HPDE6-E6E7 (cell line): Measurements from ENCODE around the gene ZFR2.

Experiments
- DNase-seq: peaks from one replicate; pipeline ENCODE4 v3.0.0; 2011; ENCODE audit warnings: missing footprints; ENCODE audit errors: extremely low spot score

Gene ZFR2

DNA sequence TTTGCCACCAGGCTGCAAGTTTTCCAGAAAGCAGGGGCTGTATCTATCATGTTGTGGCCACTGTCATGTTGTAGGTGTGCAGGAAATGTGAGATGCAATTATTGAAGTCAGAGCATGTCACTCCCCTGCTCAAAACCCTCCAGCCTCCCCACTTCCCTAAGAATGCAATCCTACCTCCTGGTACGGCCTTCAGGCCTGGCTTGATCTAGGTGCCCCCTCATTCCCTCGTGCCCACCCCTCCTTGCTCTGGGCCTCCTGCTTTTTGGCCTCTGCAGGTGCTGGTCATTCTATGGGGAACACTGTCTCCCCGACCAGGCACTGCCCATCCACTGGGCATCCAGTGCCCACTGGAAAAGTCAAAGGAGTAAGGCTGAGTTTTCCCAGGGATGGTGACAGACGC is 54.2 kb downstream of the ZFR2 start:
- no peak for DNase-seq

GRCh38 chr19:3813473-3814392 is 55.1 kb downstream of the ZFR2 start:
- DNase-seq = no peak

- no peak for DNase-seq
Measured at GRCh38 chr19:3810708-3811355, 58.0 kb downstream of the ZFR2 start.

- no peak for DNase-seq
Measured at GRCh38 chr19:3809881-3810707, 58.7 kb downstream of the ZFR2 start.

- no peak for DNase-seq
Measured at GRCh38 chr19:3808420-3809143, 60.3 kb downstream of the ZFR2 start.

DNA sequence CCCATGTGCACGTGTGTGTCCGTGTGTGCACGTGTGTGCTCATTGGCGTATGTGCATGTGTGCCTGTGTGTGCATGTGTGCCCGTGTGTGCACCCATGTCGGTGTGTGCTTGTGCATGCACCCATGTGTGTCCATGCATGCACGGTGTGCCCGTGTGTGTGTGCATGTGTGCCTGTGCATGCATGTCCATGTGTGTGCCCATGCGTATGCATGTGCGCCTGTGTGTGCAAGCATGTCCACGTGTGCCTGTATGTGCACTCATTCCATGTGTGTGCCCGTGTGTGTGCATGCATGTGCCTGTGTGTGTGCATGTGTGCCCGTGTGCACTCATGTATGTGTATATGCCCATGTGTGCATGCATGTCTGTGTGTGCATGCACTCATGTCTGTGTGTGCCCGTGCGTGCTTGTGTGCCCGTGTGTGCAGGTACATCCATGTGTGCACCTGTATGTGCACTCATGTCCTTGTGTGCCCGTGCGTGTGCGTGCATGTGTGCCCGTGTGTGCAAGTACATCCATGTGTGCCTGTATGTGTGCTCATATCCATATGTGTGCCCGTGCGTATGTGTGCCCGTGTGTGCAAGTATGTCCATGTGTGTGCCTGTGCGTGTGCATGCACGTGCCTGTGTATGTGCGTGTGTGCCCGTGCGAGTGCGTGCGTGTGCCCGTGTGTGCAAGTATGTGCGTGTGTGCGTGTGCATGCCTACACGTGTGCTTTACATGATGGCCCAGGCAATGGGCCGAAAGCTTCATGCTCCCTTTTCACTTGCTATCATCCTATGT is 61.1 kb downstream of the ZFR2 start:
- DNase-seq = no peak

DNA sequence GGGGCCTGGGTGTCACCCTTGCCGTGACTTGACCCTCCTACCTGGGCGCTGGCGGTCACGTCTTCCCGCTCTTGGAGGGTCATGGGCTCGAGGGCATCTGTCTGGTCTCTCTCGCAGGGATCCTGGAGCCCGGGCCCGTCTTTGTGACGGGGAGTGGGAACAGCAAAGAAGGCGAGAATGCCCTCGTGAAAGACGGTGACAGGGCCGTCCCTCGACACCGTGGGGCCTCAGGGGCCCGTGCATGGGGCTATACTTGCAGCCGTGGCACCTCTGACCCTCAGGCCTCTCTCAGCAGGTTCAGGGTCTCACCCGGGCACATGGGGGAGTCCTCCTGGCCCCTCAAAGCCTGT is 61.7 kb downstream of the ZFR2 start:
- DNase-seq = no peak

- no peak for DNase-seq
Measured at GRCh38 chr19:3805859-3806258, 63.0 kb downstream of the ZFR2 start.

- no peak for DNase-seq
Measured at GRCh38 chr19:3804429-3804828, 64.4 kb downstream of the ZFR2 start.

- DNase-seq = no peak
Measured at GRCh38 chr19:3803986-3804385, 64.9 kb downstream of the ZFR2 start.

DNA sequence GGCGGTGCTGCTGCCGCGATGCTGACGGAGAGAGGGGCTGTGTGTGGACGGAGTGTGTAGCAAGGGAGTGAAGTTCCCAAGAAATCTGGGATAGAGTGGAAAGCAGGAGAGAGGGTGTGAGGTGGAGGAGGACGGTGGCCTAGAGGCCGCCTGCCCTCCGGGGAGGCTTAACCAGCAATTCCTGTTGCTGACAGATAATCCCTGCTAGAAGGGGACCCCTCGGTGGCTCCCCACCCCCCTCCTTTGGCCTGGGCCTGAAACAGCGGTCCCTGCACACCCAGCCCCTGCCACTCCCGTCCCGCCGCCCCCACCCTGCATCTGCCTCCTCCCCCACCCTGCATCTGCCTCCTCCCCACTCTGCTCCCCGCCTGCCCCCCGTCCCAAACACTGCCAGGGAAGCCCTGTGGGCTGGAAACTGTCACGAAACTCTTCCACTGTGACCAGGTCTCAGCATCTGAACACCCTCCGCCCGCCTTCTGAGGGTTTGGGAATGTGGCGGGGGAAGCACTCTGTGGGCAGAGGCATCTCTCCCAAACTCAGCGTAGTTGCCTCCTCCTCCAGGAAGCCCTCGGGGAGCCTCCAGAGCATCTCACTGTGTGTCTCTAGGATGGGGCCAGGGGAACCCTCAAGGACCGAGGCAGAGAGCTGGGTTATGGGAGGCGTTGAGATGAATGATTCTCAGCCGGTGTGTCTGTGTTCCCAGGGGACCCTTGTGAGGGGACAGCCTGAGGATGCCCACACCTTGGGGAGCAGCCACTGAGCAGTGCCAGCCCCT is 65.5 kb downstream of the ZFR2 start:
- no peak for DNase-seq

- DNase-seq = no peak
Measured at GRCh38 chr19:3801412-3802096, 67.3 kb downstream of the ZFR2 start.

GRCh38 chr19:3800996-3801395 is 67.8 kb downstream of the ZFR2 start:
- DNase-seq = no peak

GRCh38 chr19:3798137-3798536 is 70.7 kb downstream of the ZFR2 start:
- DNase-seq = no peak

DNA sequence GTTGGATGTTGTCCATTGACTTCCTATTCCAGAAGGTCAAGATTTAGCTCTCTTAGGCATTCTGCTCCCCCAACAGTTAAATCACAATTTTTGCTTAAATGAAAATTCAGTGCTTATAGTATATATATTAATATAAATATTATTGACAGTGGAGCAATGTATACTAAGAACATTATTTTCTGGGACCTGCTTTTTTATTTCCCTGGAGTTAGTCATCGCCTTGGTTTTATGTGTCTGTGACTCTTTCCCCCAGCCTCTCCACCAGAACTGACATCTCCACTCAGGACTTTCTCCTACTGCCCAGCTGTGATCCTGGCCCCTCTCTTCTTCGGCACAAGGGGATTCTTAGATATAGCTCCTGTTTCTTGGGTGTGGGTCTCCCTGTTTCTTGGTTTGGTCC is 72.5 kb downstream of the ZFR2 start:
- no peak for DNase-seq

DNA sequence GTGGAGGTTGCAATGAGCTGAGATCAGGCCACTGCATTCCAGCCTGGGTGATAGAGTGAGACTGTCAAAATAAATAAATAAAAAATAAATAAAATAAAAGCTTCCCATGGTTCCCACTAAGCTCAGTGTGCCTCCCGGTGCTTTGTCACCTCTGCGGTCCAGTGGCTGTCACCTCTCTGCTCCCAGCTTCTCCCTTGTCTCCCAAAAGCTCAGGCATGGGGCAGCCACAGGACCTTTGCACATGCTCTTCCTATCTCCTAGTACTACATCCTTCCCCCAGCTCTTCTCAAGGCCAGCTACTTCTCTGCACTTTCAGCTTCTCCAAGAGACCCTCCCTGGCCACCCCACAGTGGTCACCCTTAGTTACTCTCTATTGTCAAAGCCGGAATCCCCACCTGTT is 75.0 kb downstream of the ZFR2 start:
- DNase-seq = no peak

- DNase-seq = no peak
Measured at GRCh38 chr19:3792114-3792513, 76.7 kb downstream of the ZFR2 start.

GRCh38 chr19:3790941-3791340 is 77.9 kb downstream of the ZFR2 start:
- no peak for DNase-seq

DNA sequence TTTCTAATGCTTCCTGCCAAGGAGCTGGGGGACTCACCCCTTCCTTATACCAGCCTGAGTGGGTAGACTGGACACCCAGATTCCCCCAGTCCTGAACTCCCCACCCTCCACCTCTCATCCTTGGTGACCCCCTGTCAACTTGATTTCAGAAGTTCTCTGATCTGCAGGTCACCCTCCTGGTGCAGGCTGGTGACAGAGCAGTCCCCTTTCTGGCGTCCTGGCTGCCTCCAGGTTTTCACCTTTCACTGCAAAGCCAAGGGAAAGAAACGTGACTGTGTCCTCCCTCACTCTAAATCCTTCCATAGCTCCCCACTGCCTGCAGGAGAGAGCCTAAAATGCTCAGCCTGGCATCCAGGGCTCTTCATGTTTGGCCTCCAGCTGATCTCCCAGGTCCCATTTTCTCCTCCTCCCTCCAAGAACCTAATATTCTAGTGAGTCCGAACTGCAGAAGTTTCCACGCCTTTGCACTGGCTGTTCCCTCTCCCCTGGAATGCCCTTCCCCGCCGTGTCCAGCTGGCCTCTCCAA is 78.6 kb downstream of the ZFR2 start:
- no peak for DNase-seq
